HS-5 (cell line): ENCODE measurements around the gene SLC23A1.

Experiments used
- DNase-seq: peaks from one replicate; pipeline ENCODE4 v3.0.0-alpha.2; 2012; ENCODE audit warnings: low read depth

The SLC23A1 gene

GRCh38 chr5:139406963-139407362 lies 23.9 kb upstream of the SLC23A1 start:
- DNase-seq: no peak

GRCh38 chr5:139404484-139404840 lies 21.4 kb upstream of the SLC23A1 start:
- DNase-seq: no peak

- DNase-seq: peak; percentile 88
Measured at GRCh38 chr5:139403787-139404483, 20.8 kb upstream of the SLC23A1 start, which contains the start of gene SPATA24. Gene SPATA24, minus strand, starts transcription at chr5:139404089. Its CDS starts 29 bp downstream, at chr5:139404060.

- DNase-seq: no peak
Measured at GRCh38 chr5:139403418-139403786, 20.3 kb upstream of the SLC23A1 start.

- no peak for DNase-seq
Measured at GRCh38 chr5:139402561-139403158, 19.6 kb upstream of the SLC23A1 start.

- no peak for DNase-seq
Measured at GRCh38 chr5:139401546-139401945, 18.4 kb upstream of the SLC23A1 start.

GRCh38 chr5:139399501-139400121 lies 16.5 kb upstream of the SLC23A1 start:
- DNase-seq: no peak

- DNase-seq: no peak
Measured at GRCh38 chr5:139397921-139398320, 14.8 kb upstream of the SLC23A1 start.

- DNase-seq: no peak
Measured at GRCh38 chr5:139396691-139397090, 13.6 kb upstream of the SLC23A1 start.

GRCh38 chr5:139395844-139396640 lies 12.9 kb upstream of the SLC23A1 start:
- DNase-seq: no peak

GRCh38 chr5:139394654-139395566 lies 11.8 kb upstream of the SLC23A1 start, which contains the start of gene PROB1:
Gene PROB1, minus strand, starts transcription at chr5:139395104. Its CDS starts 23 bp downstream, at chr5:139395081.
- no peak for DNase-seq

- no peak for DNase-seq
Measured at GRCh38 chr5:139394123-139394653, 11.1 kb upstream of the SLC23A1 start.

GRCh38 chr5:139393497-139394122 lies 10.5 kb upstream of the SLC23A1 start:
- no peak for DNase-seq

GRCh38 chr5:139392678-139393496 lies 9.8 kb upstream of the SLC23A1 start:
- DNase-seq: no peak

- no peak for DNase-seq
Measured at GRCh38 chr5:139392324-139392677, 9.2 kb upstream of the SLC23A1 start.

GRCh38 chr5:139391570-139392323 lies 8.7 kb upstream of the SLC23A1 start:
- no peak for DNase-seq

- no peak for DNase-seq
Measured at GRCh38 chr5:139390639-139391569, 7.8 kb upstream of the SLC23A1 start.
